IgD-negative memory B cell (primary cell): ENCODE measurements around the gene PCSK7. TPM values are rescaled to one million over a fixed set of nuclear protein-coding genes. Genes with fewer than 3 reads are reported as not detected.
"Not testable (repeated sequence)": the region's sequence is repeated elsewhere in the genome, so short reads cannot be mapped to it uniquely, and the experiment has no call there.

Source experiments
- H3K27ac Mint-ChIP-seq, 3 donors: one replicate each; pipeline ENCODE4 v1.8.0; 2020 to 2022; ENCODE audit warnings: mild to moderate bottlenecking in 3 of 3, mixed read lengths in 3 of 3, moderate library complexity in 1 of 3
- H3K27me3 Mint-ChIP-seq: one replicate; pipeline ENCODE4 v1.8.0; 2021; ENCODE audit warnings: mixed read lengths
- H3K36me3 Mint-ChIP-seq: one replicate; pipeline ENCODE4 v1.8.0; 2020; ENCODE audit warnings: mild to moderate bottlenecking, mixed read lengths
- H3K4me1 Mint-ChIP-seq, 3 donors: one replicate each; pipeline ENCODE4 v1.8.0; 2020 to 2022; ENCODE audit warnings: mixed read lengths in 3 of 3, mild to moderate bottlenecking in 1 of 3
- H3K4me3 Mint-ChIP-seq, 4 donors: one replicate each; pipeline ENCODE4 v1.8.0; 2020 to 2022; ENCODE audit warnings: mild to moderate bottlenecking in 4 of 4, mixed read lengths in 4 of 4, moderate library complexity in 3 of 4
- H3K9me3 Mint-ChIP-seq, 3 donors: one replicate each; pipeline ENCODE4 v1.8.0; 2020 to 2021; ENCODE audit warnings: mixed read lengths in 3 of 3, mild to moderate bottlenecking in 1 of 3
- polyA plus RNA-seq: library from polyadenylated mRNA; unstranded; fragments of 300-500 nt; fragmentation: Illumina TruSeq; gene quantifications from one replicate; pipeline ENCODE4 v1.2.3, GENCODE V29; 2021

PCSK7 gene
- polyA plus RNA-seq, 1 donor from 2014 or later: 68.1 TPM

GRCh38 chr11:117189941-117190544 is 41.8 kb downstream of the PCSK7 start:
- H3K27ac Mint-ChIP-seq: peak overlapping the region; percentile 99
- H3K36me3 Mint-ChIP-seq: peaks cover 20% of the 10 kb centered on the region
- no peaks in the 10 kb centered on the region for H3K9me3 Mint-ChIP-seq
- no peaks in the 10 kb centered on the region for H3K27me3 Mint-ChIP-seq
- peak overlapping the region; percentile 69 to 94 (median 80) for H3K4me3 Mint-ChIP-seq
- H3K4me1 Mint-ChIP-seq: peaks cover 27 to 43% (median 35%) of the 10 kb centered on the region in 3 donors

- H3K27ac Mint-ChIP-seq: peak overlapping the region; percentile 99
- H3K4me1 Mint-ChIP-seq: peaks cover 29 to 42% (median 34%) of the 10 kb centered on the region in 3 donors
- no peaks in the 10 kb centered on the region for H3K27me3 Mint-ChIP-seq
- H3K36me3 Mint-ChIP-seq: peaks cover 18% of the 10 kb centered on the region
- H3K4me3 Mint-ChIP-seq: peak overlapping the region; percentile 69 to 94 (median 80)
- H3K9me3 Mint-ChIP-seq: no peaks in the 10 kb centered on the region
Observed at GRCh38 chr11:117189191-117189940, 42.5 kb downstream of the PCSK7 start.

DNA sequence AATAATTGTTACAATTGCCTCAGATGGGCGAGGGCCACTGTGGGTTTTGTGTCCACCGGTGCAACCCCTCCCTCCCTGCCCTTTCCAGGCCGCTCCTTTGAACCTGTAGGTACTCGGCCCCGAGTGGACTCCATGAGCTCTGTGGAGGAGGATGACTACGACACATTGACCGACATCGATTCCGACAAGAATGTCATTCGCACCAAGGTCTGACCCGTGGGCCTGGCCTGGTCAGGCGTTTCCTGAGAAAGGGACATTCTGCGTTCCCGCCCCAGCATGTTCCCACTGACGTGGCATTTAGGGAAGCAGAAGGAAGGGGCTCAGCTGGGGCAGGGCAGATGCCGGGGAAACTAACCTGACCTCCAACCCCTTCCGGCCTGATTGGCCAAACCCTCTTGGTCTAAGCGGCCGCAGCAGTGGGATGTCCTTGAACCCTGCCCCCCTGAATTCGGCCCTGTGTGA is 43.2 kb downstream of the PCSK7 start:
- Mint-ChIP-seq H3K27me3 (no peaks in the 10 kb centered on the region), H3K27ac (peak overlapping the region; percentile 99), H3K4me3 (peak overlapping the region; percentile 69 to 94 (median 80))

DNA sequence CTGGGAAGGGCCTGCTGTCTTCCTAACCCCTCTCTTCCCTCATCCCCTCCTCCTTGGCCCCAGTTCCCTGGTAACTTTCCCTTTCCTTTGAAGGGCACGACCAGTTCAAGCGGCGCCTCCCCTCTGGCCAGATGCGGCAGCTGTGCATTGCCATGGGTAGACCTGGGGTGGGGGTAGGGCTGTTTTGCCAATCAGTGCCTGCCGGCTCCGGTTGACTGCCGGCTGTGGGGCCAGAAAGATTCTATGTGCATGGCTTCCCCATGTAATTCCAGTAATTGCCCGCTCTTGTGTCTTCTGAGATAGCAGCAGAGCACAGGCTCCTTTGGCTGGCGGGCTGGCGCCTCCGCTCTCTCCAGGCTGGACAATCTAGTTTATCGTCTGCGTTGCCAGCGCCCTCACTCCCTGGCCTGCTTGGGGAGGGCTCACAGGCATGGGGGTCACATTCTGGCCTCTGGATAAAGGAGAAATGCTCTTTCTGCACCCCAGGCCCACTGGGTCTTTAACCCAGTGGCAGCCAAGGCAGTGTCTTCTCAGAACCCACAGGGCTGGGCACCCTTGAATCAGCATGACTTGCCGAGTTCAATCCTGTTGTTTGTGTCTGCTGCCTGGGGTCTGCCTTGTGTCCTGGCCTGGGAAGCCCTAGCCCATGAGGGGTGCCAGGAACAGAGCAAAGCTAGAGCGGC is 43.9 kb downstream of the PCSK7 start:
- H3K4me3 Mint-ChIP-seq: peak overlapping the region; percentile 48 to 94 (median 64)
- H3K9me3 Mint-ChIP-seq: no peaks in the 10 kb centered on the region
- peaks cover 34 to 44% (median 37%) of the 10 kb centered on the region in 3 donors for H3K4me1 Mint-ChIP-seq
- no peaks in the 10 kb centered on the region for H3K27me3 Mint-ChIP-seq
- peak overlapping the region; percentile 99 for H3K27ac Mint-ChIP-seq
- H3K36me3 Mint-ChIP-seq: peaks cover 15% of the 10 kb centered on the region

More for the DNA sequence above, 43.2 kb downstream of the PCSK7 start:
- H3K36me3 Mint-ChIP-seq: peaks cover 17% of the 10 kb centered on the region
- H3K4me1 Mint-ChIP-seq: peaks cover 34 to 45% (median 36%) of the 10 kb centered on the region in 3 donors
- no peaks in the 10 kb centered on the region for H3K9me3 Mint-ChIP-seq

- H3K36me3 Mint-ChIP-seq: peaks cover 14% of the 10 kb centered on the region
- no peaks in the 10 kb centered on the region for H3K9me3 Mint-ChIP-seq
- peak overlapping the region; percentile 93 to 99 (median 99) for H3K27ac Mint-ChIP-seq
- H3K4me3 Mint-ChIP-seq: peak overlapping the region in 3 of 4 donors; percentile 70 to 81 (median 77)
- H3K27me3 Mint-ChIP-seq: no peaks in the 10 kb centered on the region
- peaks cover 34 to 43% (median 37%) of the 10 kb centered on the region in 3 donors for H3K4me1 Mint-ChIP-seq
Observed at GRCh38 chr11:117187428-117187798, 44.5 kb downstream of the PCSK7 start.

- H3K27ac Mint-ChIP-seq: peak overlapping the region; percentile 93 to 99 (median 99)
- no peaks in the 10 kb centered on the region for H3K27me3 Mint-ChIP-seq
- H3K9me3 Mint-ChIP-seq: no peaks in the 10 kb centered on the region
- H3K36me3 Mint-ChIP-seq: peaks cover 14% of the 10 kb centered on the region
- peak overlapping the region in 3 of 4 donors; percentile 70 to 81 (median 77) for H3K4me3 Mint-ChIP-seq
- H3K4me1 Mint-ChIP-seq: peaks cover 34 to 41% (median 37%) of the 10 kb centered on the region in 3 donors
Observed at GRCh38 chr11:117187007-117187406, 44.9 kb downstream of the PCSK7 start.

- Mint-ChIP-seq H3K4me1 (peaks cover 34 to 40% (median 38%) of the 10 kb centered on the region in 3 donors), H3K27ac (peak overlapping the region in 2 of 3 donors; percentile 99), H3K27me3 (no peaks in the 10 kb centered on the region), H3K4me3 (peak overlapping the region in 3 of 4 donors; percentile 2 to 77 (median 70)), H3K9me3 (no peaks in the 10 kb centered on the region), H3K36me3 (peaks cover 14% of the 10 kb centered on the region)
Observed at GRCh38 chr11:117186431-117186761, 45.5 kb downstream of the PCSK7 start.

GRCh38 chr11:117185736-117186430 is 46.0 kb downstream of the PCSK7 start:
- Mint-ChIP-seq H3K27ac (peak overlapping the region; percentile 92 to 99 (median 97)), H3K27me3 (no peaks in the 10 kb centered on the region), H3K9me3 (no peaks in the 10 kb centered on the region), H3K4me3 (peak overlapping the region; percentile 2 to 77 (median 68)), H3K4me1 (peaks cover 39 to 45% (median 43%) of the 10 kb centered on the region in 3 donors), H3K36me3 (peaks cover 14% of the 10 kb centered on the region)

- Mint-ChIP-seq H3K27ac (peak overlapping the region in 2 of 3 donors; percentile 80 to 82), H3K27me3 (no peaks in the 10 kb centered on the region), H3K4me3 (peak overlapping the region in 1 of 4 donors; percentile 69), H3K36me3 (peaks cover 6% of the 10 kb centered on the region), H3K4me1 (peaks cover 35 to 47% (median 44%) of the 10 kb centered on the region in 3 donors), H3K9me3 (no peaks in the 10 kb centered on the region)
Observed at GRCh38 chr11:117183724-117184349, 48.0 kb downstream of the PCSK7 start.

DNA sequence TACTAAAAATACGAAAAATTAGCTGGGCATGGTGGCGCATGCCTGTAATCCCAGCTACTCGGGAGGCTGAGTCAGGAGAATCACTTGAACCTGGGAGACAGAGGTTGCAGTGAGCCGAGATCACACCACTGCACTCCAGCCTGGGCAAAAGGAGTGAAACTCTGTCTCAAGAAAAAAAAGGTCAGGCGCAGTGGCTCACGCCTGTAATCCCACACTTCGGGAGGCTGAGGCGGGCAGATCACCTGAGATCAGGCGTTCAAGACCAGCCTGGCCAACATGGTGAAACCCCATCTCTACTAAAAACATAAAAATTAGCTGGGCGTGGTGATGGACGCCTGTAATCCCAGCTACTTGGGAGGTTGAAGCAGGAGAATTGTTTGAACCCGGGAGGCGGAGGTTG is 48.7 kb downstream of the PCSK7 start:
- H3K9me3 Mint-ChIP-seq, H3K27me3 Mint-ChIP-seq, H3K36me3 Mint-ChIP-seq: not testable (repeated sequence)
- Mint-ChIP-seq H3K4me3 (peak overlapping the region in 1 of 4 donors; percentile 80), H3K27ac (peak overlapping the region; percentile 36 to 60 (median 39)), H3K4me1 (peaks cover 38 to 48% (median 43%) of the 10 kb centered on the region in 3 donors)

- Mint-ChIP-seq H3K9me3 (no peaks in the 10 kb centered on the region), H3K4me3 (peak overlapping the region in 2 of 4 donors; percentile 67 to 80), H3K27me3 (no peaks in the 10 kb centered on the region), H3K27ac (peak overlapping the region; percentile 36 to 85 (median 60)), H3K36me3 (peaks cover 6% of the 10 kb centered on the region), H3K4me1 (peaks cover 42 to 49% (median 43%) of the 10 kb centered on the region in 3 donors)
Observed at GRCh38 chr11:117182551-117182935, 49.3 kb downstream of the PCSK7 start.

DNA sequence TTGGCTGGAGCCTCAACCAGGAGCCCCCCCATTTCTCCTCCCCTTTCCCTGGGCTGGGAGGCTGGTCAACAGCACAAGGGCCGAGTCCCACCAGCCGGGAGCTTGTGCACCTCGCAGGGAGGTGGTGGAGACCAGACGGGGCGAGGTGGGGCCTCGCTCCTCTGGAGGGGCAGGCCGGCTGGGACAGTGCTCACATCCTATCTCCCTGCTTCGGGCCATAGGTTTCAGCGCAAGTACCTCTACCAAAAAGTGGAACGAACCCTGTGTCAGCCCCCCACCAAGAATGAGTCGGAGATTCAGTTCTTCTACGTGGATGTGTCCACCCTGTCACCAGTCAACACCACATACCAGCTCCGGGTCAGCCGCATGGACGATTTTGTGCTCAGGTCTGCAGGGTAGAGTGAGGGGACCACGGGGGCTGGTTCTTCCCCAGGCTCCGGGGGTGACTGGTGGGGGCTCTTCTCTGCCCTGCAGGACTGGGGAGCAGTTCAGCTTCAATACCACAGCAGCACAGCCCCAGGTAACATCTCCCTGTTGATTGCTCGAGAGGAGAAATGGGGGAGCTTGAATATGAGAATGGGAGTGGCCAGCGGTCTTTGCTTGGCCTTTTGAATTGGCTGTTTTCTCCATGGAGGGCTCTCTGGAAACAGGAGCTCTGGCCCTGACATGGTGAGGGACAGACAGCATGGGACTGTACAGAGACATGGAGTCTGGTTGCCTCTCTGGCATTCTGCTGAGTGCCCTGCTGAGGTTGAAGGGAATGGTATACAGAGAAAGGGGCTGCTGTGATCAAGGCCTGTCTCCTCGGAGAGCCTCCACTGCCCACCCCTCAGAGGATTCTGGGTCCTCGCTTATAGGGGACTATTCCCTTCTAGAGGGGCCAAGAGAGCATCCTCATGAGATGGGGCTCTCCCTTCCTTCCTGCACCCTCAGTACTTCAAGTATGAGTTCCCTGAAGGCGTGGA is 50.0 kb downstream of the PCSK7 start:
- H3K27me3 Mint-ChIP-seq: no peaks in the 10 kb centered on the region

More for the DNA sequence above, 50.0 kb downstream of the PCSK7 start:
- Mint-ChIP-seq H3K27ac (peak overlapping the region in 2 of 3 donors; percentile 89 to 98), H3K4me1 (peaks cover 37 to 43% (median 38%) of the 10 kb centered on the region in 3 donors), H3K9me3 (no peaks in the 10 kb centered on the region), H3K4me3 (peak overlapping the region in 1 of 4 donors; percentile 96), H3K36me3 (peaks cover 1% of the 10 kb centered on the region)
